H9 (cell line): ENCODE results near the gene LAMC1. TPM values are rescaled to one million over a fixed set of nuclear protein-coding genes. Genes with fewer than 3 reads are reported as not detected.

Source experiments
- DNase-seq: peaks from one replicate; pipeline ENCODE4 v3.0.0-alpha.2; 2017
- H2AFZ ChIP-seq: one replicate; pipeline ENCODE4 v1.6.1; 2013; ENCODE audit warnings: mild to moderate bottlenecking, low read length, control low read depth, moderate library complexity
- H2AK5ac ChIP-seq: 2 replicates; pipeline ENCODE4 v1.6.1; 2013; ENCODE audit warnings: low read length, control low read depth, mixed read lengths; ENCODE audit not compliant: insufficient read length
- H2BK120ac ChIP-seq: one replicate; pipeline ENCODE4 v1.6.1; 2013; ENCODE audit warnings: low read depth, mild to moderate bottlenecking, low read length, control low read depth, inconsistent platforms; ENCODE audit not compliant: poor library complexity, severe bottlenecking
- H2BK12ac ChIP-seq: 2 replicates; pipeline ENCODE4 v1.6.1; 2013; ENCODE audit warnings: low read length, control low read depth, mixed read lengths, low read depth; ENCODE audit not compliant: insufficient read length
- H2BK15ac ChIP-seq: 2 replicates; pipeline ENCODE4 v1.6.1; 2013; ENCODE audit warnings: low read depth, low read length, control low read depth
- H2BK20ac ChIP-seq: one replicate; pipeline ENCODE4 v1.6.1; 2013; ENCODE audit warnings: low read depth, mild to moderate bottlenecking, low read length, control low read depth, inconsistent platforms; ENCODE audit not compliant: poor library complexity, severe bottlenecking
- H2BK5ac ChIP-seq: 2 replicates; pipeline ENCODE4 v1.6.1; 2013; ENCODE audit warnings: low read length, control low read depth, mixed read lengths; ENCODE audit not compliant: insufficient read length
- H3K14ac ChIP-seq: 2 replicates; pipeline ENCODE4 v1.6.1; 2013; ENCODE audit warnings: low read length, control low read depth; ENCODE audit not compliant: insufficient read depth
- H3K18ac ChIP-seq: 2 replicates; pipeline ENCODE4 v1.6.1; 2013; ENCODE audit warnings: low read depth, mild to moderate bottlenecking, mixed read lengths, low read length, control low read depth; ENCODE audit not compliant: insufficient read length
- H3K23ac ChIP-seq: 2 replicates; pipeline ENCODE4 v1.6.1; 2013; ENCODE audit warnings: low read length, control low read depth, mixed read lengths, low read depth; ENCODE audit not compliant: insufficient read length
- H3K23me2 ChIP-seq: 2 replicates; pipeline ENCODE4 v1.6.1; 2013; ENCODE audit warnings: low read depth, mild to moderate bottlenecking, mixed read lengths, low read length, control low read depth; ENCODE audit not compliant: insufficient read length, poor library complexity, severe bottlenecking
- H3K27ac ChIP-seq: 2 replicates; pipeline ENCODE4 v1.5.1; 2013; ENCODE audit warnings: low read length, control low read depth, mixed read lengths, low read depth; ENCODE audit not compliant: insufficient read length
- H3K27me3 ChIP-seq: 2 replicates; pipeline ENCODE4 v1.6.1; 2013; ENCODE audit warnings: low read length, control low read depth, inconsistent platforms; ENCODE audit not compliant: insufficient read depth
- H3K4ac ChIP-seq: 2 replicates; pipeline ENCODE4 v1.6.1; 2013; ENCODE audit warnings: low read depth, mild to moderate bottlenecking, control low read depth, inconsistent platforms, low read length, moderate library complexity
- H3K4me1 ChIP-seq: 2 replicates; pipeline ENCODE4 v1.6.1; 2013; ENCODE audit warnings: low read length, control low read depth, inconsistent platforms; ENCODE audit not compliant: insufficient read depth
- H3K4me2 ChIP-seq: 2 replicates; pipeline ENCODE4 v1.6.1; 2013; ENCODE audit warnings: low read length, control low read depth, mixed read lengths; ENCODE audit not compliant: insufficient read length, insufficient read depth
- H3K56ac ChIP-seq: 2 replicates; pipeline ENCODE4 v1.6.1; 2013; ENCODE audit warnings: low read depth, mild to moderate bottlenecking, mixed read lengths, low read length, control low read depth; ENCODE audit not compliant: insufficient read length
- H3K79me1 ChIP-seq: 2 replicates; pipeline ENCODE4 v1.6.1; 2013; ENCODE audit warnings: low read depth, mild to moderate bottlenecking, moderate library complexity, low read length, control low read depth, inconsistent platforms; ENCODE audit not compliant: insufficient read depth, poor library complexity, severe bottlenecking
- H3K79me2 ChIP-seq: 2 replicates; pipeline ENCODE4 v1.6.1; 2013; ENCODE audit warnings: low read length, control low read depth, inconsistent platforms; ENCODE audit not compliant: insufficient read depth
- H3K9ac ChIP-seq: 2 replicates; pipeline ENCODE4 v1.6.1; 2013; ENCODE audit warnings: low read length, control low read depth, mixed read lengths; ENCODE audit not compliant: insufficient read length; ENCODE audit errors: extremely low read depth
- H3K9me3 ChIP-seq: one replicate; pipeline ENCODE4 v1.6.1; 2013; ENCODE audit warnings: low read depth, low read length, inconsistent platforms; ENCODE audit not compliant: control insufficient read depth
- H3T11ph ChIP-seq: one replicate; pipeline ENCODE4 v1.6.1; 2013; ENCODE audit warnings: mild to moderate bottlenecking, low read length, control low read depth, inconsistent platforms
- H4K20me1 ChIP-seq: one replicate; pipeline ENCODE4 v1.6.1; 2013; ENCODE audit not compliant: control insufficient read depth, insufficient read length, insufficient read depth
- H4K5ac ChIP-seq: 2 replicates; pipeline ENCODE4 v1.6.1; 2013; ENCODE audit warnings: low read depth, mild to moderate bottlenecking, mixed read lengths, low read length, control low read depth; ENCODE audit not compliant: insufficient read length
- H4K8ac ChIP-seq: replicated peaks from 2 replicates; pipeline ENCODE4 v1.6.1; 2013; ENCODE audit warnings: low read length, control low read depth, mixed read lengths, low read depth; ENCODE audit not compliant: insufficient read length
- H4K91ac ChIP-seq: 2 replicates; pipeline ENCODE4 v1.6.1; 2013; ENCODE audit warnings: low read depth, mild to moderate bottlenecking, moderate library complexity, mixed read lengths, low read length, control low read depth; ENCODE audit not compliant: insufficient read length
- H3K27ac Mint-ChIP-seq, 3 experiments: 2 replicates in 2 of 3; 3 replicates in 1 of 3; pipeline ENCODE4 v1.8.0; 2020 to 2021; ENCODE audit warnings: mixed read lengths in 3 of 3, mild to moderate bottlenecking in 1 of 3, moderate library complexity in 1 of 3
- H3K27me3 Mint-ChIP-seq: 2 replicates; pipeline ENCODE4 v1.8.0; 2021; ENCODE audit warnings: low read depth, mild to moderate bottlenecking, moderate library complexity, mixed read lengths
- H3K36me3 Mint-ChIP-seq, 3 experiments: 2 replicates in 2 of 3; 3 replicates in 1 of 3; pipeline ENCODE4 v1.8.0; 2020 to 2021; ENCODE audit warnings: low read depth in 3 of 3, mixed read lengths in 3 of 3; ENCODE audit not compliant: insufficient read depth in 1 of 3
- H3K4me1 Mint-ChIP-seq, 2 experiments: 2 replicates each; pipeline ENCODE4 v1.8.0; 2020; ENCODE audit warnings: mixed read lengths in 2 of 2
- H3K4me3 Mint-ChIP-seq, 2 experiments: 2 replicates in 1 of 2; 3 replicates in 1 of 2; pipeline ENCODE4 v1.8.0; 2020 to 2021; ENCODE audit warnings: mild to moderate bottlenecking in 2 of 2, mixed read lengths in 2 of 2, moderate library complexity in 1 of 2
- H3K9me3 Mint-ChIP-seq, 2 experiments: 2 replicates in 1 of 2; 3 replicates in 1 of 2; pipeline ENCODE4 v1.8.0; 2020; ENCODE audit warnings: mild to moderate bottlenecking in 2 of 2, mixed read lengths in 2 of 2, moderate library complexity in 1 of 2
- CTCF ChIP-seq: fragments of 200-600 bp; sonication (generic); conservative IDR thresholded peaks from 3 replicates; pipeline ENCODE4 v1.8.0; 2021; ENCODE audit warnings: antibody characterized with exemption, mild to moderate bottlenecking
- WGBS: extraction: QIAGEN DNeasy Blood & Tissue Kit; methylation state at CpG from one replicate; pipeline ENCODE4 v1.1.7; 2013; ENCODE audit warnings: missing lambda C conversion rate, low lambda C conversion rate, mixed read lengths; ENCODE audit not compliant: insufficient read length; ENCODE audit errors: extremely low coverage; 5-methylcytosine and 5-hydroxymethylcytosine counted together
- total RNA-seq: library from RNA; stranded (reverse); gene quantifications from 2 replicates; pipeline ENCODE4 v1.2.1, GENCODE V29; 2021

Gene LAMC1
- total RNA-seq, 1 experiment from 2014 or later: 96.2 TPM

- no peaks in the 10 kb centered on the region for H3K79me1 ChIP-seq
- H3K79me2 ChIP-seq: no peaks in the 10 kb centered on the region
- H4K8ac ChIP-seq: no peak overlapping the region
- H3K4me1 Mint-ChIP-seq: peaks cover 13 to 17% of the 10 kb centered on the region in 2 experiments
- no peak overlapping the region for H3K27ac Mint-ChIP-seq
- H3K18ac ChIP-seq: no peak overlapping the region
- no peaks in the 10 kb centered on the region for H3K27me3 ChIP-seq
- no peak for TF ChIP-seq CTCF
- H3K27ac ChIP-seq: no peak overlapping the region
- H3T11ph ChIP-seq: no peak overlapping the region
- H4K91ac ChIP-seq: no peak overlapping the region
- H2AK5ac ChIP-seq: no peak overlapping the region
- no peaks in the 10 kb centered on the region for H3K27me3 Mint-ChIP-seq
- peaks cover 17% of the 10 kb centered on the region for H3K23me2 ChIP-seq
- H3K9ac ChIP-seq: no peak overlapping the region
- H3K9me3 ChIP-seq: no peaks in the 10 kb centered on the region
- no peaks in the 10 kb centered on the region for H3K4me1 ChIP-seq
- H2BK12ac ChIP-seq: no peak overlapping the region
- H3K23ac ChIP-seq: no peak overlapping the region
- no peak overlapping the region for H4K5ac ChIP-seq
- H3K4ac ChIP-seq: no peak overlapping the region
- no peak overlapping the region for H2BK20ac ChIP-seq
- no peaks in the 10 kb centered on the region; a peak in 1 of 5 replicates for H3K9me3 Mint-ChIP-seq
- no peak overlapping the region for H3K14ac ChIP-seq
- no peaks in the 10 kb centered on the region; a peak in 1 of 7 replicates for H3K36me3 Mint-ChIP-seq
- no peak for DNase-seq
- no CpG with 5 or more reads among the region's 3 CpGs for WGBS
- H3K4me3 Mint-ChIP-seq: no peak overlapping the region
- no peak overlapping the region for H2BK5ac ChIP-seq
- no peak overlapping the region for H2AFZ ChIP-seq
- no peak overlapping the region for H3K56ac ChIP-seq
- no peak overlapping the region for H3K4me2 ChIP-seq
- no peak overlapping the region for H2BK15ac ChIP-seq
- no peak overlapping the region for H2BK120ac ChIP-seq
- H4K20me1 ChIP-seq: no peaks in the 10 kb centered on the region
Observed at GRCh38 chr1:183019139-183019740, 4.0 kb upstream of the LAMC1 start.
